Mesothelial cell of epicardium (in vitro differentiated cells): Measurements from ENCODE around the gene NOP10. TPM values are rescaled to one million over a fixed set of nuclear protein-coding genes. Genes with fewer than 3 reads are reported as not detected.

ENCODE experiments used
- DNase-seq, 2 experiments: peaks; one replicate each; pipeline ENCODE4 v3.0.0; 2021; ENCODE audit warnings: low spot score in 2 of 2; ENCODE audit not compliant: unreplicated experiment in 2 of 2
- H3K27ac Mint-ChIP-seq: 2 replicates; pipeline ENCODE4 v1.8.0; 2021; ENCODE audit warnings: mixed read lengths
- H3K27me3 Mint-ChIP-seq: 2 replicates; pipeline ENCODE4 v1.8.0; 2021; ENCODE audit warnings: low read depth, mixed read lengths
- H3K36me3 Mint-ChIP-seq: 2 replicates; pipeline ENCODE4 v1.8.0; 2021; ENCODE audit warnings: mixed read lengths
- H3K4me1 Mint-ChIP-seq: 2 replicates; pipeline ENCODE4 v1.8.0; 2021; ENCODE audit warnings: mixed read lengths
- H3K4me3 Mint-ChIP-seq: 2 replicates; pipeline ENCODE4 v1.8.0; 2021; ENCODE audit warnings: mild to moderate bottlenecking, moderate library complexity, mixed read lengths
- H3K9me3 Mint-ChIP-seq: 2 replicates; pipeline ENCODE4 v1.8.0; 2021; ENCODE audit warnings: mixed read lengths
- CTCF ChIP-seq: fragments of 200-600 bp; sonication (generic); IDR thresholded peaks from one replicate; pipeline ENCODE4 v1.5.0; 2021; ENCODE audit warnings: antibody characterized with exemption; ENCODE audit not compliant: unreplicated experiment
- total RNA-seq: library from RNA; stranded (reverse); gene quantifications from 3 replicates; pipeline ENCODE4 v1.2.1, GENCODE V29; 2021

Gene NOP10
- total RNA-seq, 1 donor from 2014 or later: 88.9 TPM

DNA sequence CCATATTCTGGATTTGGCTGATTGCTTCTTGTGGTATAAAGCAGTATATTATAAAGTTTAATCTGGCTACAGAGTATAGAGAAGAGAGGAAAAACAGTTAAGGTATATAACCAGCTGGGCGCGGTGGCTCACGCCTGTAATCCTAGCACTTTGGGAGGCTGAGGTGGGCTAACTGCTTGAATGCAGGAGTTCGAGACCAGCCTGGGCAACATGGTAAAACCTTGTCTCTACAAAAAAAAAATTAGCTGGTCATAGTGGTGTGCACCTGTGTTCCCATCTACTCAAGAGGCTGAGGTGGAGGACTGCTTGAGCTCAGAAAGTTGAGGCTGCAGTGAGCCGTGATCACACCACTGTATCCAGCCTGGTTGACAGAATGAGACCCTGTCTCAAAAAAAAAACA is 12.7 kb downstream of the NOP10 start:
- H3K27ac Mint-ChIP-seq: no peak overlapping the region
- no peaks in the 10 kb centered on the region for H3K36me3 Mint-ChIP-seq
- peaks cover 9% of the 10 kb centered on the region for H3K4me1 Mint-ChIP-seq
- DNase-seq: no peak
- H3K4me3 Mint-ChIP-seq: no peak overlapping the region
- no peaks in the 10 kb centered on the region for H3K27me3 Mint-ChIP-seq
- H3K9me3 Mint-ChIP-seq: no peaks in the 10 kb centered on the region
- TF ChIP-seq CTCF: no peak

DNA sequence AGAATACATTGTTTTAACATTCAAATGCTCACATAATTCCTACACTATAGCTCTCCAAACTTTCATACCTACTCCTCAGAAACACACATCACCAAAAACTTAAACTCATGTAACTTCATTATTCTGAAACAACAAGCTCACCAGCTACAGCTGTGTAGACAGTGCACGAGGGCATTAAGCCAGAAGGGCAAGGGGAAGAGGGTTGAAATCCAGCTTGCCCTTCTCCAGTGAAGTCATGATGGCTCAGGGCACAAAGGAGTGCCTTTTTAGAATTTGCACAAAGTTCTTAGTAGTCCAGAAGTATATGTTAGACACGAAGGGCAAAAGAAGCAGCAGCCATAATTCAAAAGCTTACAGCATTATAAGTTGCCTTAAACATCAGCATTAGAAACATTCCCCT is 13.9 kb downstream of the NOP10 start:
- no peak for TF ChIP-seq CTCF
- Mint-ChIP-seq H3K27me3 (no peaks in the 10 kb centered on the region), H3K9me3 (no peaks in the 10 kb centered on the region), H3K4me1 (peaks cover 1% of the 10 kb centered on the region), H3K4me3 (no peak overlapping the region), H3K36me3 (no peaks in the 10 kb centered on the region), H3K27ac (no peak overlapping the region)
- DNase-seq: no peak

GRCh38 chr15:34327906-34328305 is 15.0 kb downstream of the NOP10 start:
- peaks cover 1% of the 10 kb centered on the region for H3K36me3 Mint-ChIP-seq
- H3K9me3 Mint-ChIP-seq: peaks cover 3% of the 10 kb centered on the region
- no peak overlapping the region for H3K4me3 Mint-ChIP-seq
- H3K27ac Mint-ChIP-seq: no peak overlapping the region
- DNase-seq: no peak
- no peaks in the 10 kb centered on the region for H3K27me3 Mint-ChIP-seq
- no peaks in the 10 kb centered on the region for H3K4me1 Mint-ChIP-seq
- no peak for TF ChIP-seq CTCF

GRCh38 chr15:34325368-34325767 is 17.6 kb downstream of the NOP10 start:
- DNase-seq: no peak
- peaks cover 4% of the 10 kb centered on the region for H3K9me3 Mint-ChIP-seq
- H3K36me3 Mint-ChIP-seq: peaks cover 1% of the 10 kb centered on the region
- H3K4me1 Mint-ChIP-seq: no peaks in the 10 kb centered on the region
- H3K4me3 Mint-ChIP-seq: no peak overlapping the region
- no peak for TF ChIP-seq CTCF
- no peak overlapping the region for H3K27ac Mint-ChIP-seq
- H3K27me3 Mint-ChIP-seq: no peaks in the 10 kb centered on the region

DNA sequence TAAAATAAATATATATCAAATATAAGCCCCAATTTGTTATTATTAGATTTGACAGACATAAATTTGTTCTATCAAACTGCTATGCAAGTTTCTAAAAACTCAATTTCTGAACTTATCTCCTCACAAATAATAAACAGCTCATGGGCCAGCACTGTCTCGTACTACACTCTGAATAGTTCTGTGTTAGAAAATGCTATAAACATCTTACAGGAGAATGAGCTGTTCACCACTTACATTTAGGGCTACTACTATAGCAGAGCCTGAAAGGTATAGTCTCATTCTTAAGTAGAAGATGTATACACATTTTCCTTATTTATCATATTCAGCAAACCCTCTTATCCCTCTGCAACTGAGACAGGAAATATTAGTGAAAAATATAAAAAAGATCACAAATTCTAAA is 18.0 kb downstream of the NOP10 start:
- Mint-ChIP-seq H3K36me3 (peaks cover 1% of the 10 kb centered on the region), H3K9me3 (peaks cover 4% of the 10 kb centered on the region), H3K4me1 (no peaks in the 10 kb centered on the region), H3K27ac (no peak overlapping the region), H3K4me3 (no peak overlapping the region), H3K27me3 (no peaks in the 10 kb centered on the region)
- DNase-seq: no peak
- TF ChIP-seq CTCF: no peak

DNA sequence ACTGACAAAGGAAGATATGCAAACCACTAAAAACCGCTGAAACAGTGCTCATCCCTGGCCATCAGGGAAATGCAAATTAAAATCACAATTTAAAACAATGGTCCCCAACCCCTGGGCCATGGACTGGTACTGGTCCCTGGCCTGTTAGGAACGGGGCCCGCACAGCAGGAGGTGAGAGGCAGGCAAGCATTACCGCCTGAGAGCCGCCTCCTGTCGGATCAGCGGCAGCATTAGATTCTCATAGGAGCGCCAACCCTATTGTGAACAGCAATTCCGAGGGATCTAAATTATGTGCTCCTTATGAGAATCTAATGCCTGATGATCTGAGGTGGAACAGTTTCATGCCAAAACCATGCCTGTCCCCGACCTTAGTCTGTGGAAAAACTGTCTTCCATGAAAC is 19.7 kb downstream of the NOP10 start:
- DNase-seq: no peak
- no peaks in the 10 kb centered on the region for H3K27me3 Mint-ChIP-seq
- peaks cover 6% of the 10 kb centered on the region for H3K4me1 Mint-ChIP-seq
- no peak overlapping the region for H3K4me3 Mint-ChIP-seq
- peaks cover 1% of the 10 kb centered on the region for H3K36me3 Mint-ChIP-seq
- peaks cover 4% of the 10 kb centered on the region for H3K9me3 Mint-ChIP-seq
- no peak for TF ChIP-seq CTCF
- no peak overlapping the region for H3K27ac Mint-ChIP-seq
